Trophoblast cell (in vitro differentiated cells and primary cell): ENCODE results near the gene PRICKLE3.
A peak's percentile ranks its signal among the peaks of the same experiment; 100 is the strongest.

ENCODE experiments used
- DNase-seq, 2 donors: peaks; one replicate each; pipeline ENCODE4 v3.0.0-alpha.2; 2016
- H2AFZ ChIP-seq: 2 replicates; pipeline ENCODE4 v1.6.1; 2013; ENCODE audit warnings: low read length, moderate library complexity, mild to moderate bottlenecking; ENCODE audit not compliant: insufficient read depth, poor library complexity
- H2AK5ac ChIP-seq: 2 replicates; pipeline ENCODE4 v1.6.1; 2013; ENCODE audit warnings: mild to moderate bottlenecking, low read length
- H2BK120ac ChIP-seq: 2 replicates; pipeline ENCODE4 v1.6.1; 2013; ENCODE audit warnings: low read length, mild to moderate bottlenecking, moderate library complexity; ENCODE audit not compliant: insufficient read depth, poor library complexity
- H2BK12ac ChIP-seq: 2 replicates; pipeline ENCODE4 v1.6.1; 2013; ENCODE audit warnings: mild to moderate bottlenecking, low read length, moderate library complexity
- H2BK5ac ChIP-seq: 2 replicates; pipeline ENCODE4 v1.6.1; 2013; ENCODE audit warnings: low read length, low read depth, moderate library complexity, mild to moderate bottlenecking; ENCODE audit not compliant: poor library complexity
- H3K14ac ChIP-seq: 2 replicates; pipeline ENCODE4 v1.6.1; 2013; ENCODE audit warnings: mild to moderate bottlenecking, low read length
- H3K18ac ChIP-seq: 2 replicates; pipeline ENCODE4 v1.6.1; 2013; ENCODE audit warnings: mild to moderate bottlenecking, low read length
- H3K23ac ChIP-seq: 2 replicates; pipeline ENCODE4 v1.6.1; 2013; ENCODE audit warnings: low read length
- H3K27ac ChIP-seq: 2 replicates; pipeline ENCODE4 v1.5.1; 2013; ENCODE audit warnings: low read depth, mild to moderate bottlenecking, inconsistent platforms, low read length, moderate library complexity
- H3K27me3 ChIP-seq: 2 replicates; pipeline ENCODE4 v1.6.1; 2013; ENCODE audit warnings: inconsistent platforms, mild to moderate bottlenecking, low read length, moderate library complexity; ENCODE audit not compliant: insufficient read depth
- H3K36me3 ChIP-seq, 2 experiments: 1 replicate in 1 of 2; 2 replicates in 1 of 2; pipeline ENCODE4 v1.6.1; 2013; ENCODE audit warnings: low read length in 2 of 2, mild to moderate bottlenecking in 2 of 2, moderate library complexity in 1 of 2; ENCODE audit not compliant: insufficient read depth in 2 of 2, control insufficient read depth in 1 of 2
- H3K4ac ChIP-seq: 2 replicates; pipeline ENCODE4 v1.6.1; 2013; ENCODE audit warnings: low read depth, mild to moderate bottlenecking, low read length, moderate library complexity
- H3K4me1 ChIP-seq, 2 experiments: 1 replicate in 1 of 2; 2 replicates in 1 of 2; pipeline ENCODE4 v1.6.1; 2013; ENCODE audit warnings: low read length in 2 of 2, mild to moderate bottlenecking in 2 of 2, moderate library complexity in 1 of 2; ENCODE audit not compliant: insufficient read depth in 2 of 2, control insufficient read depth in 1 of 2
- H3K4me2 ChIP-seq: 2 replicates; pipeline ENCODE4 v1.6.1; 2013; ENCODE audit warnings: inconsistent platforms, mild to moderate bottlenecking, low read length, moderate library complexity
- H3K4me3 ChIP-seq: 2 replicates; pipeline ENCODE4 v1.5.1; 2013; ENCODE audit warnings: mild to moderate bottlenecking, low read depth, low read length, inconsistent platforms
- H3K79me1 ChIP-seq: one replicate; pipeline ENCODE4 v1.6.1; 2013; ENCODE audit warnings: low read length
- H3K79me2 ChIP-seq: 2 replicates; pipeline ENCODE4 v1.6.1; 2013; ENCODE audit warnings: low read length, mild to moderate bottlenecking; ENCODE audit not compliant: control insufficient read depth, insufficient read depth, poor library complexity
- H3K9ac ChIP-seq: 2 replicates; pipeline ENCODE4 v1.6.1; 2013; ENCODE audit warnings: mild to moderate bottlenecking, low read length
- H3K9me3 ChIP-seq: 2 replicates; pipeline ENCODE4 v1.6.1; 2013; ENCODE audit warnings: low read depth, mild to moderate bottlenecking, control low read depth, inconsistent platforms, low read length; ENCODE audit not compliant: insufficient read depth
- H4K12ac ChIP-seq: 2 replicates; pipeline ENCODE4 v1.6.1; 2013; ENCODE audit warnings: low read depth, mild to moderate bottlenecking, low read length, moderate library complexity
- H4K8ac ChIP-seq: 2 replicates; pipeline ENCODE4 v1.6.1; 2013; ENCODE audit warnings: low read depth, mild to moderate bottlenecking, low read length, moderate library complexity
- H4K91ac ChIP-seq: one replicate; pipeline ENCODE4 v1.6.1; 2013; ENCODE audit warnings: low read depth, mild to moderate bottlenecking, low read length, moderate library complexity
- WGBS: extraction: QIAGEN DNeasy Blood & Tissue Kit; methylation state at CpG from one replicate; pipeline ENCODE4 v1.1.7; 2013; ENCODE audit warnings: missing lambda C conversion rate; ENCODE audit not compliant: insufficient read length, insufficient coverage; ENCODE audit errors: extremely low coverage; 5-methylcytosine and 5-hydroxymethylcytosine counted together

Gene PRICKLE3

DNA sequence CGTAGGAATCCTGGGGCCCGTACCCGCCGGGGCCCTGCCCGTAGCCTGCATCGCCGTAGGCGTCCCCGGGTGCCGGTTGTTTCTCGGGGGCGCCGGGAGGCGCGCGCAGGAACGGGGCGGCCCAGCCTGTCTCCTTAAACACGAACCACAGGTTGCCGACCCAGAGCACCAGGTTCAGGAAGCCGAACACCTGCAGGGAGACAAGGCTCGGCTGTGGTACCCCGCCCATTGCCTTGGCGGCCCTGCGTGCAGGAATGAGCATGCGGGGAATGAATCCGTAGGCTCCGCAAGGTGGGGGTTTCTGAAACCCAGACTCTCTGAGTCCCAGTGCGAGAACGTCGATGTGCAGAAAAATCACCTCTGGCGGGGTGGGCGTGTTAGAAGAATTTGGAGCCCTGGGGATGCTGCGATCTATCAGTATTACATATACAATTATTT lies 5.4 kb upstream of the PRICKLE3 start:
- H3K4me2 ChIP-seq, result peak overlapping the region; percentile 96
- H2AFZ ChIP-seq, result peak overlapping the region; percentile 30
- no peak overlapping the region for H2BK120ac ChIP-seq
- H3K36me3 ChIP-seq, result no peaks in the 10 kb centered on the region
- H2BK12ac ChIP-seq, result no peak overlapping the region
- peak overlapping the region; percentile 66 for H4K91ac ChIP-seq
- no peak for DNase-seq
- H3K18ac ChIP-seq, result peak overlapping the region; percentile 5
- peaks cover 3% of the 10 kb centered on the region for H3K79me1 ChIP-seq
- H4K12ac ChIP-seq, result no peak overlapping the region
- peak overlapping the region; percentile 9 for H3K4ac ChIP-seq
- no CpG with 5 or more reads among the region's 34 CpGs for WGBS
- peak overlapping the region; percentile 81 for H3K4me3 ChIP-seq
- H4K8ac ChIP-seq, result peak overlapping the region; percentile 82
- peaks cover 2% of the 10 kb centered on the region for H3K79me2 ChIP-seq
- no peak overlapping the region for H3K23ac ChIP-seq
- peak overlapping the region; percentile 91 for H3K9ac ChIP-seq
- H3K27me3 ChIP-seq, result no peaks in the 10 kb centered on the region
- peak overlapping the region; percentile 36 for H2BK5ac ChIP-seq
- H2AK5ac ChIP-seq, result no peak overlapping the region
- H3K4me1 ChIP-seq, result peaks cover 4 to 6% of the 10 kb centered on the region in 2 experiments
- peak overlapping the region; percentile 35 for H3K14ac ChIP-seq
- H3K9me3 ChIP-seq, result no peaks in the 10 kb centered on the region
- H3K27ac ChIP-seq, result peak overlapping the region; percentile 66

DNA sequence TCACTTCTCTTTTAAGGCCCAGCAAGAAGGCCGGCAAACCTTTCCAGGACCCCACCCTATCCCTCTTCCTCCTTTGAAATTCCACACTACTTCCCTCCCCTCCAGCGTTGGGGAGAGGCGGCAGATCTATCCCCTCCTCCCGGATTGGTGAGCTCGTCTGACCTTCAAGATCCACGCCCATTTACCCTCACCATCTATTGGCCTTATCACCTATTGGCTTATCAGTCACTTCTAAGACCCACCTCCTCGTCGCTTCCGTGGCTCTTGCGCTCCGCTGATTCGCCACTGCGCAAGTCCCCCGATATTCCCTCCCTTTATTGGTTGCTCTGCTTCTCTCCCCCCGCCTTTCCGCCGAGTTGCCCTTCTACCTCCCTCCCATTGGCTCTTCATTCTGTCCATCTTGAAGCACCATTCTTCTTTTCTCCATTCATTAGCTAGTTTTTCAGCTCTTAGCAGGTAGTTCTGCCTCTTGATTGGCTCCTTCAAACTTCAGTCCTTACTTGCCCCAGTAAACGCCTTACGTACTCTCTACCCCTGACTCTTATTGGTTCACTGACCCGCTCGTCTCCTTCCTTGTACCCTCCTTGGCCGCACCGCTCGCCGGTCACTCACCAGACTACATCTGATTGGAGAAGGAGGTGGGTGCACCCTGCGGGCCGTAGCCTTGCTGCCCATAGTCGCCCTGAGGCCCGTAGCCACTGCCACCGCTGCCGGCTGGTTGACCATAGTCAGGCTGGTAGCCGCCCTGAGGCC lies 4.8 kb upstream of the PRICKLE3 start:
- H3K4me1 ChIP-seq, result peaks cover 6 to 7% of the 10 kb centered on the region in 2 experiments
- H2BK5ac ChIP-seq, result peak overlapping the region; percentile 36
- no peak overlapping the region for H3K23ac ChIP-seq
- H3K79me1 ChIP-seq, result peaks cover 6% of the 10 kb centered on the region
- H3K4ac ChIP-seq, result peak overlapping the region; percentile 9
- peak overlapping the region; percentile 54 for H2AFZ ChIP-seq
- no peak overlapping the region for H2BK12ac ChIP-seq
- peak overlapping the region; percentile 66 for H3K27ac ChIP-seq
- H2AK5ac ChIP-seq, result no peak overlapping the region
- H4K12ac ChIP-seq, result no peak overlapping the region
- peaks cover 2% of the 10 kb centered on the region for H3K79me2 ChIP-seq
- H3K27me3 ChIP-seq, result no peaks in the 10 kb centered on the region
- peak overlapping the region; percentile 62 for H2BK120ac ChIP-seq
- peak overlapping the region; percentile 35 for H3K14ac ChIP-seq
- H4K91ac ChIP-seq, result peak overlapping the region; percentile 69
- H3K18ac ChIP-seq, result peak overlapping the region; percentile 5
- peak overlapping the region; percentile 96 for H3K4me2 ChIP-seq
- no peaks in the 10 kb centered on the region for H3K9me3 ChIP-seq
- no peaks in the 10 kb centered on the region for H3K36me3 ChIP-seq
- H4K8ac ChIP-seq, result peak overlapping the region; percentile 82
- WGBS, result no CpG with 5 or more reads among the region's 32 CpGs
- H3K9ac ChIP-seq, result peak overlapping the region; percentile 91
- peak overlapping the region; percentile 81 for H3K4me3 ChIP-seq
- peak; percentile 92 to 93 for DNase-seq

- no peak overlapping the region for H3K18ac ChIP-seq
- H3K14ac ChIP-seq, result no peak overlapping the region
- no peak overlapping the region for H3K4ac ChIP-seq
- no peak overlapping the region for H3K9ac ChIP-seq
- no peak overlapping the region for H4K91ac ChIP-seq
- no peak overlapping the region for H2AFZ ChIP-seq
- H3K23ac ChIP-seq, result no peak overlapping the region
- H3K4me2 ChIP-seq, result no peak overlapping the region
- H3K27me3 ChIP-seq, result no peaks in the 10 kb centered on the region
- no peak overlapping the region for H2BK5ac ChIP-seq
- no peak overlapping the region for H2AK5ac ChIP-seq
- H3K4me3 ChIP-seq, result no peak overlapping the region
- H3K79me2 ChIP-seq, result peaks cover 5% of the 10 kb centered on the region
- no peak overlapping the region for H2BK120ac ChIP-seq
- peaks cover 13% of the 10 kb centered on the region for H3K79me1 ChIP-seq
- H3K27ac ChIP-seq, result no peak overlapping the region
- peak in 1 of 2 donors; percentile 43 for DNase-seq
- H2BK12ac ChIP-seq, result no peak overlapping the region
- peaks cover 9 to 13% of the 10 kb centered on the region in 2 experiments for H3K4me1 ChIP-seq
- H3K36me3 ChIP-seq, result no peaks in the 10 kb centered on the region
- no peak overlapping the region for H4K8ac ChIP-seq
- H4K12ac ChIP-seq, result no peak overlapping the region
- WGBS, result no CpG with 5 or more reads among the region's 6 CpGs
- no peaks in the 10 kb centered on the region for H3K9me3 ChIP-seq
These were observed 3.4 kb upstream of the PRICKLE3 start for GRCh38 chrX:49189606-49190005.

GRCh38 chrX:49188468-49189076 lies 2.4 kb upstream of the PRICKLE3 start:
- Histone ChIP-seq H2BK12ac (no peak overlapping the region), H3K9me3 (no peaks in the 10 kb centered on the region), H3K4me1 (peaks cover 9 to 19% of the 10 kb centered on the region in 2 experiments), H3K4ac (no peak overlapping the region), H3K79me1 (peaks cover 15% of the 10 kb centered on the region), H3K36me3 (peaks cover 1 to 2% of the 10 kb centered on the region in 2 experiments), H2BK5ac (no peak overlapping the region), H3K79me2 (peaks cover 6% of the 10 kb centered on the region), H4K91ac (no peak overlapping the region), H3K14ac (no peak overlapping the region), H2AFZ (no peak overlapping the region), H3K9ac (no peak overlapping the region), H3K18ac (no peak overlapping the region), H2BK120ac (no peak overlapping the region), H3K27ac (no peak overlapping the region), H3K27me3 (no peaks in the 10 kb centered on the region), H3K4me3 (no peak overlapping the region), H2AK5ac (no peak overlapping the region), H4K8ac (no peak overlapping the region), H4K12ac (no peak overlapping the region), H3K23ac (no peak overlapping the region), H3K4me2 (no peak overlapping the region)
- no CpG with 5 or more reads among the region's 8 CpGs for WGBS
- no peak for DNase-seq
